ENCODE measurements around the gene CFAP57. TPM values are rescaled to one million over a fixed set of nuclear protein-coding genes. Genes with fewer than 3 reads are reported as not detected.
A peak's percentile ranks its signal among the peaks of the same experiment; 100 is the strongest.

Gene CFAP57
- total and polyA plus RNA-seq, 2 of the 8 experiments (the other 6 are each of a cell fraction or from before 2014, with no cell fraction given) = 0.20 to 0.80 TPM

DNA sequence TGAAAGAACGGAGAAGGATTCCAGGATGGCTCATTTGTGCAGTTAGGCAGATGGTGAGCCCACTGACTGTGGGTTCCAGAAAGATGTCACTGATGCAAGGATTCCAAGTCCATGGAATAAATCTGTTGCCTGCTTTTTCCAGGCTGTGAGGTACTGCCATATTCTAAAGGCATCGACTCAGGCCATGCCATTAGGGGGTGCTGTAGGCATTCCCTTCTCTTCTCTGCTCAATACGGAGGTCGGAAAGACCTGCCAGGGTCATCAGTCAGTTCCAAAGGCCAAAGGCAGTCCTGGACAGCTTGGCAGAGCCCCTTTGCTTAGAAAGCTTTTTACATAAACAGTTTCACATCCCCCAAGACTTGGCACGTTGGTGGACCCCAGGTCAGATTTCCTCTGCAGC is 66.0 kb downstream of the CFAP57 start (continued):
- TF ChIP-seq JUND (IDR thresholded peaks at IDR 0.05; ENCODE audit: low read length) (peak; percentile 25; the same call in 1 of the 2 replicates), EZH2 (IDR thresholded peaks at IDR 0.05; ENCODE audit: low read depth, low read length, severe bottlenecking) (no peak), MAFK (IDR thresholded peaks at IDR 0.05; ENCODE audit: low read depth, low read length) (no peak), CBX8 (IDR thresholded peaks at IDR 0.05; ENCODE audit: borderline replicate concordance, low read depth, low read length) (no peak), TEAD4 (IDR thresholded peaks at IDR 0.05; ENCODE audit: low read depth, low read length) (no peak), SP2 (IDR thresholded peaks at IDR 0.05; ENCODE audit: low read length) (no peak), CREB1 (IDR thresholded peaks at IDR 0.05) (no peak), KDM4A (IDR thresholded peaks at IDR 0.05; ENCODE audit: low read depth, low read length, severe bottlenecking) (no peak), SIRT6 (IDR thresholded peaks at IDR 0.05; ENCODE audit: low read length) (no peak), SUZ12 (IDR thresholded peaks at IDR 0.05; ENCODE audit: low read length) (no peak), KDM5A (IDR thresholded peaks at IDR 0.05; ENCODE audit: low read length) (no peak), NANOG (IDR thresholded peaks at IDR 0.05; ENCODE audit: insufficient read depth, low read depth, low read length, poor library complexity, severe bottlenecking) (no peak), CHD2 (IDR thresholded peaks at IDR 0.05; ENCODE audit: low read length) (no peak), RAD21 (IDR thresholded peaks at IDR 0.05 in 1 of 2, conservative IDR thresholded peaks at IDR 0.05 in 1 of 2; ENCODE audit: low read depth in 2 of 2, low read length in 2 of 2) (peak; percentile 98), GABPA (IDR thresholded peaks at IDR 0.05; ENCODE audit: borderline replicate concordance, insufficient read depth, low read length) (no peak), SIN3A (conservative IDR thresholded peaks at IDR 0.05 in 1 of 2, IDR thresholded peaks at IDR 0.05 in 1 of 2; ENCODE audit: low read depth in 1 of 2, low read length in 2 of 2) (peak in 1 of 2 experiments; percentile 63; a peak in 2 of 4 replicates)
- TF ChIP-seq, protein P1, sequence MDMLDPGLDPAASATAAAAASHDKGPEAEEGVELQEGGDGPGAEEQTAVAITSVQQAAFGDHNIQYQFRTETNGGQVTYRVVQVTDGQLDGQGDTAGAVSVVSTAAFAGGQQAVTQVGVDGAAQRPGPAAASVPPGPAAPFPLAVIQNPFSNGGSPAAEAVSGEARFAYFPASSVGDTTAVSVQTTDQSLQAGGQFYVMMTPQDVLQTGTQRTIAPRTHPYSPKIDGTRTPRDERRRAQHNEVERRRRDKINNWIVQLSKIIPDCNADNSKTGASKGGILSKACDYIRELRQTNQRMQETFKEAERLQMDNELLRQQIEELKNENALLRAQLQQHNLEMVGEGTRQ (IDR thresholded peaks at IDR 0.05; ENCODE audit: low read length) = no peak
- TF ChIP-seq, protein P2, sequence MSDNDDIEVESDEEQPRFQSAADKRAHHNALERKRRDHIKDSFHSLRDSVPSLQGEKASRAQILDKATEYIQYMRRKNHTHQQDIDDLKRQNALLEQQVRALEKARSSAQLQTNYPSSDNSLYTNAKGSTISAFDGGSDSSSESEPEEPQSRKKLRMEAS (IDR thresholded peaks at IDR 0.05) = no peak
- TF ChIP-seq, protein P3, sequence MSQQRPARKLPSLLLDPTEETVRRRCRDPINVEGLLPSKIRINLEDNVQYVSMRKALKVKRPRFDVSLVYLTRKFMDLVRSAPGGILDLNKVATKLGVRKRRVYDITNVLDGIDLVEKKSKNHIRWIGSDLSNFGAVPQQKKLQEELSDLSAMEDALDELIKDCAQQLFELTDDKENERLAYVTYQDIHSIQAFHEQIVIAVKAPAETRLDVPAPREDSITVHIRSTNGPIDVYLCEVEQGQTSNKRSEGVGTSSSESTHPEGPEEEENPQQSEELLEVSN (IDR thresholded peaks at IDR 0.05) = no peak

Measured in H1 (cell line).